Smooth muscle cell (in vitro differentiated cells): Measurements from ENCODE around the gene RPP25L. TPM values are rescaled to one million over a fixed set of nuclear protein-coding genes. Genes with fewer than 3 reads are reported as not detected.

ENCODE experiments used
- DNase-seq: peaks from one replicate; lab custom pipeline; 2025; ENCODE audit not compliant: unreplicated experiment; lab: John Stamatoyannopoulos, UW
- H2AFZ ChIP-seq: fragments of 200-600 bp; sonication (generic); 2 replicates; pipeline ENCODE4 v1.6.0; 2016; ENCODE audit warnings: antibody characterized with exemption, low read depth, mild to moderate bottlenecking
- H3F3A ChIP-seq: fragments of 200-600 bp; sonication (generic); 2 replicates; pipeline ENCODE4 v1.6.0; 2017; ENCODE audit warnings: antibody characterized with exemption, low read depth
- H3K27ac ChIP-seq: fragments of 200-600 bp; sonication (generic); 2 replicates; pipeline ENCODE4 v1.5.1; 2016; ENCODE audit warnings: low read depth, mild to moderate bottlenecking
- H3K27me3 ChIP-seq: fragments of 200-600 bp; sonication (generic); 2 replicates; pipeline ENCODE4 v1.6.1; 2016; ENCODE audit warnings: low read depth, mild to moderate bottlenecking
- H3K36me3 ChIP-seq: fragments of 200-600 bp; sonication (generic); 2 replicates; pipeline ENCODE4 v1.5.1; 2016; ENCODE audit warnings: low read depth
- H3K4me1 ChIP-seq: fragments of 200-600 bp; sonication (generic); 2 replicates; pipeline ENCODE4 v1.5.1; 2016; ENCODE audit warnings: low read depth
- H3K4me2 ChIP-seq: fragments of 200-600 bp; sonication (generic); 2 replicates; pipeline ENCODE4 v1.6.0; 2016; ENCODE audit warnings: mild to moderate bottlenecking
- H3K4me3 ChIP-seq: fragments of 200-600 bp; sonication (generic); 2 replicates; pipeline ENCODE4 v1.5.1; 2016; ENCODE audit warnings: mild to moderate bottlenecking
- H3K79me2 ChIP-seq: fragments of 200-600 bp; sonication (generic); 2 replicates; pipeline ENCODE4 v1.6.0; 2016; ENCODE audit warnings: low read depth, mild to moderate bottlenecking
- H3K9ac ChIP-seq: fragments of 200-600 bp; sonication (generic); 2 replicates; pipeline ENCODE4 v1.6.0; 2016; ENCODE audit warnings: low read depth
- H3K9me3 ChIP-seq: fragments of 200-600 bp; sonication (generic); replicated peaks from 2 replicates; pipeline ENCODE4 v1.5.1; 2016; ENCODE audit warnings: low read depth
- H4K20me1 ChIP-seq: fragments of 200-600 bp; sonication (generic); 2 replicates; pipeline ENCODE4 v1.6.0; 2016; ENCODE audit warnings: low read depth
- CTCF ChIP-seq: fragments of 200-600 bp; sonication (generic); IDR thresholded peaks from 2 replicates; pipeline ENCODE4 v1.5.1; 2017; ENCODE audit warnings: borderline replicate concordance, mild to moderate bottlenecking, antibody characterized with exemption; ENCODE audit not compliant: insufficient read depth, poor library complexity, severe bottlenecking
- WGBS: methylation state at CpG from one replicate; pipeline ENCODE4 v1.1.7; 2016; ENCODE audit warnings: low lambda C conversion rate; 5-methylcytosine and 5-hydroxymethylcytosine counted together
- polyA plus RNA-seq: library from polyadenylated mRNA; unstranded; fragments of >200 nt; fragmentation: Nextera tagmentation; extraction: Ambion mirVana; gene quantifications from 2 replicates; pipeline ENCODE4 v1.2.1, GENCODE V29; 2016
- total RNA-seq: library from RNA; depleted of rRNA; stranded (reverse); fragments of >200 nt; gene quantifications from 2 replicates; pipeline ENCODE4 v1.2.3, GENCODE V29; 2014

RPP25L gene
- total and polyA plus RNA-seq, 2 experiments from 2014 or later, result 10.9 to 27.5 TPM

- no peaks in the 10 kb centered on the region for H3K9me3 ChIP-seq
- peak overlapping the region; percentile 79 for H3K27ac ChIP-seq
- H3K79me2 ChIP-seq, result peaks cover 21% of the 10 kb centered on the region
- no peaks in the 10 kb centered on the region for H4K20me1 ChIP-seq
- H3K4me2 ChIP-seq, result peak overlapping the region; percentile 86
- H3K4me1 ChIP-seq, result peaks cover 27% of the 10 kb centered on the region
- H3K36me3 ChIP-seq, result no peaks in the 10 kb centered on the region
- peak overlapping the region; percentile 71 for H2AFZ ChIP-seq
- H3K9ac ChIP-seq, result peak overlapping the region; percentile 76
- no peak for DNase-seq
- peaks cover 17% of the 10 kb centered on the region for H3F3A ChIP-seq
- no peaks in the 10 kb centered on the region for H3K27me3 ChIP-seq
- TF ChIP-seq CTCF, result no peak
- H3K4me3 ChIP-seq, result peak overlapping the region; percentile 48
- WGBS, result 59% methylated on average over 4 of the region's 4 CpGs
These were observed 39.4 kb upstream of the RPP25L start for GRCh38 chr9:34651321-34651720.

- H2AFZ ChIP-seq, result no peak overlapping the region
- DNase-seq, result no peak
- no peak for TF ChIP-seq CTCF
- H3K27ac ChIP-seq, result peak overlapping the region; percentile 79
- no peaks in the 10 kb centered on the region for H3K9me3 ChIP-seq
- 87% methylated on average over 5 of the region's 5 CpGs for WGBS
- H3K27me3 ChIP-seq, result no peaks in the 10 kb centered on the region
- H3K4me3 ChIP-seq, result no peak overlapping the region
- H3K79me2 ChIP-seq, result peaks cover 21% of the 10 kb centered on the region
- H3K4me1 ChIP-seq, result peaks cover 27% of the 10 kb centered on the region
- H3K36me3 ChIP-seq, result no peaks in the 10 kb centered on the region
- H3K4me2 ChIP-seq, result peak overlapping the region; percentile 86
- H3K9ac ChIP-seq, result no peak overlapping the region
- peaks cover 17% of the 10 kb centered on the region for H3F3A ChIP-seq
- no peaks in the 10 kb centered on the region for H4K20me1 ChIP-seq
These were observed 38.9 kb upstream of the RPP25L start for GRCh38 chr9:34650816-34651215.

- WGBS, result 96% methylated on average over 8 of the region's 8 CpGs
- H3K9me3 ChIP-seq, result no peaks in the 10 kb centered on the region
- H3K79me2 ChIP-seq, result peaks cover 21% of the 10 kb centered on the region
- H3K9ac ChIP-seq, result no peak overlapping the region
- peaks cover 17% of the 10 kb centered on the region for H3F3A ChIP-seq
- DNase-seq, result no peak
- H2AFZ ChIP-seq, result no peak overlapping the region
- no peaks in the 10 kb centered on the region for H4K20me1 ChIP-seq
- no peak for TF ChIP-seq CTCF
- no peak overlapping the region for H3K4me3 ChIP-seq
- no peak overlapping the region for H3K27ac ChIP-seq
- H3K4me1 ChIP-seq, result peaks cover 22% of the 10 kb centered on the region
- no peaks in the 10 kb centered on the region for H3K27me3 ChIP-seq
- no peaks in the 10 kb centered on the region for H3K36me3 ChIP-seq
- H3K4me2 ChIP-seq, result no peak overlapping the region
These were observed 36.8 kb upstream of the RPP25L start for GRCh38 chr9:34648673-34649072.

- Histone ChIP-seq H3K4me2 (peak overlapping the region; percentile 96), H3K27me3 (no peaks in the 10 kb centered on the region), H3K79me2 (peaks cover 21% of the 10 kb centered on the region), H2AFZ (no peak overlapping the region), H3K9ac (peak overlapping the region; percentile 46), H3F3A (peaks cover 14% of the 10 kb centered on the region), H3K36me3 (no peaks in the 10 kb centered on the region), H4K20me1 (no peaks in the 10 kb centered on the region), H3K9me3 (no peaks in the 10 kb centered on the region), H3K27ac (peak overlapping the region; percentile 58), H3K4me1 (peaks cover 12% of the 10 kb centered on the region), H3K4me3 (peak overlapping the region; percentile 73)
- WGBS, result 85% methylated on average over 10 of the region's 10 CpGs
- DNase-seq, result no peak
- no peak for TF ChIP-seq CTCF
These were observed 35.8 kb upstream of the RPP25L start for GRCh38 chr9:34647651-34648050.
